ENCODE results near the gene VRK2.
"Not testable (repeated sequence)": the region's sequence is repeated elsewhere in the genome, so short reads cannot be mapped to it uniquely, and the experiment has no call there.

The VRK2 gene

GRCh38 chr2:58170334-58170933 is 123.8 kb downstream of the VRK2 start:
- not testable (repeated sequence) for DNase-seq

- not testable (repeated sequence) for DNase-seq
Measured at GRCh38 chr2:58171831-58172230, 125.2 kb downstream of the VRK2 start.

- not testable (repeated sequence) for DNase-seq
Measured at GRCh38 chr2:58177187-58177586, 130.6 kb downstream of the VRK2 start.

DNA sequence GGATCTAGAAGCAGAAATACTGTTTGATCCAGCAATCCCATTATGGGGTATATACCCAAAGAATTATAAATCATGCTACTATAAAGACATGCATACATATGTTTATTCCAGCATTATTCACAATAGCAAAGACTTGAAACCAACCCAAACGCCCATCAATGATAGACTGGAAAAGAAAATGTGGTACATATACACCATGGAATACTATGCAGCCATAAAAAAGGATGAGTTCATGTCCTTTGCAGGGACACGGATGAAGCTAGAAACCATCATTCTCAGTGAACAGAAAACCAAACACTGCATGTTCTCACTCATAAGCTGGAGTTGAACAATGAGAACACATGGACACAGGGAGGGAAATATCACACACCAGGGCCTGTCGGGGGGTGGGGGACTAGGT is 133.6 kb downstream of the VRK2 start:
- DNase-seq: not testable (repeated sequence)

- no peak for DNase-seq
Measured at GRCh38 chr2:58180635-58181034, 134.0 kb downstream of the VRK2 start.

DNA sequence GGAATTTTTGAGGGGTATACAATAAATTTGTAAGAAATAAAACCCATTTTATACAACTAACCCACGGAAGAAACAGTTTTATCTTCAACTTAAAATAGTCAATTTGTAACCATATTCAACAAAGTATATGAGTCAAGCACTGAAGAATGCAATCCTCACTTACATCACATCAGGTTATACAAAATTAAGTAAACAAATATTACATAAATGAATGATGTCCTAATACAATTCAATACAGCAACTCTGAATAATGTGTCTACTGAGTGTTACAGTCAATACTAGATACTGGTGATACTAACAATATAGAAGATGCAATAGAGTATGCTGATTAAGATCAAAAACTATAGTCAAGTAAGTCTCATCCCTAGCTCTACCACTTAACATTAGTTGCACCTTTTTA is 135.9 kb downstream of the VRK2 start:
- no peak for DNase-seq

GRCh38 chr2:58186501-58186900 is 139.9 kb downstream of the VRK2 start:
- no peak for DNase-seq

GRCh38 chr2:58187022-58187421 is 140.4 kb downstream of the VRK2 start:
- DNase-seq: not testable (repeated sequence)

DNA sequence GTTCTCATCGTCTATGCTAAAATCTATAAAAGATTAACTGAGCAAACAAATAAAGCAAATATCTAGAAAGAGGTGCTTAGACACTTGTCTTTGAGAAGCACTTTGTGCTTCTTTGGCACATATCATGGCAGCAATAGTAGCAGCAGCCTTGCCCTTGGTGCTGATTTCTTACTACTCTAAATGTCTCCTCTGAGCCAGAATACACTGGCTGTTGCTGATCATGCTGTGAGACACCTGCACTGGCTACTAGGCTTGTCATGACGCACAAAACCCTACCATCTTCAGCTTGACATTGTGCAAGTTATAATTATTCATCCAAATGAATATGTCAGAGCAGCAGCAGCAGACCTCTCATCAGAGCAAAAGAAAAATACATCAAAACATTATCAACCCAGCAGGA is 147.9 kb downstream of the VRK2 start:
- no peak for DNase-seq

- DNase-seq: no peak
Measured at GRCh38 chr2:58195662-58196061, 149.1 kb downstream of the VRK2 start.

GRCh38 chr2:58197894-58198293 is 151.3 kb downstream of the VRK2 start:
- DNase-seq: no peak

DNA sequence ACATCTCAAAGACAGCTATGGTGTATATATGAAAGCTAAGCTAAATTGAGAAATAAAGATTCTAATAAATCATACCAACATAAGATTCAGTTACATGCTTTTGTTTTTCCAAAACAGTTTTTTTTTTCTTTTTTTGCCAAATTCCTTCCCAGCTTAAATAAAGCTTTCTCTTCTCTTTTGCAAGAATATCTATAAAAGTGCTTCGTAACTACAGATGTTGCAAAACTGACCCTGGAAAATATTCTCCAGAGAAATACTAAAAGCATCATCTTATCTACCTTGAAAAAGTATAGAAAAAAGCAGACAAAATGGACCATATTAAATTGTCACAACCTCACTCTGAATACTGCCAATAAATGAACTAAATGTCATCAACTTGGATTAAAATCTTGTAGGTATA is 155.8 kb downstream of the VRK2 start:
- DNase-seq: no peak

GRCh38 chr2:58203018-58203417 is 156.4 kb downstream of the VRK2 start:
- no peak for DNase-seq

GRCh38 chr2:58204195-58204959 is 157.8 kb downstream of the VRK2 start:
- no peak for DNase-seq

DNA sequence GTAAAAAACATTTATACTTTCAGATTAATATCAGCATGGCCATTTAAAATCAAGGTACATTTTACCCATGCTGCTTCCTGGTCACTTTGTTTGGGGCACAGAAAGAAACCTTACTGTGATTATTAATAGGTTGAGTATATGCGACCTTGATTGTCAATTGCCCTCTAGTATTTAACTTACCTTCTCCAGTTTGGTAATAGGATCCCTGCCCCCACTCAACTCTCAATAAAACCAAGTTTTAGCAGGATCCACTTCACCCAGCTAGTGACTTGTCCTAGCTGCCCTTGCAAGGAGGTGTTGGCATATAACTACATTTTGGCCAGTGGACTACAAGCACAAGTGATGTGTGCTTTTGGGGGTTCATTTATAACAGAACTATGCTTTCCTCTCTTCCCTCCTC is 160.2 kb downstream of the VRK2 start:
- no peak for DNase-seq

- DNase-seq: no peak
Measured at GRCh38 chr2:58207189-58207588, 160.6 kb downstream of the VRK2 start.

All from CD4-positive, alpha-beta T cell treated with Interleukin-15 for 1 hour (primary cell).